Right lobe of liver (tissue), 6 donors: ENCODE measurements around the gene HNRNPA1L2. TPM values are rescaled to one million over a fixed set of nuclear protein-coding genes. Genes with fewer than 3 reads are reported as not detected.
"Not testable (repeated sequence)": the region's sequence is repeated elsewhere in the genome, so short reads cannot be mapped to it uniquely, and the experiment has no call there.

Experiments used
- ATAC-seq, 4 donors: fragments of 200-7000 bp; cut with Tn5 transposase; one replicate each; pipeline ENCODE4 v1.9.1; 2020; ENCODE audit warnings: mild to moderate bottlenecking in 4 of 4, moderate library complexity in 4 of 4
- DNase-seq, 3 donors: peaks; one replicate each; pipeline ENCODE4 v3.0.0-alpha.2; 2020
- H3K27ac ChIP-seq, 3 donors: fragments of 200-600 bp; one replicate each; pipeline ENCODE4 v1.8.0; 2022
- H3K27me3 ChIP-seq, 2 donors: fragments of 200-600 bp; one replicate each; pipeline ENCODE4 v1.8.0; 2022
- H3K36me3 ChIP-seq, 4 donors: fragments of 200-600 bp; sonication (generic) in 1 of 4; one replicate each; pipeline versions ENCODE4 v1.5.1 to v1.8.0; 2017 to 2022; ENCODE audit warnings: control low read depth in 1 of 4
- H3K4me1 ChIP-seq, 4 donors: fragments of 200-600 bp; sonication (generic) in 1 of 4; one replicate each; pipeline versions ENCODE4 v1.5.1 to v1.8.0; 2017 to 2022; ENCODE audit warnings: control low read depth in 1 of 4
- H3K4me3 ChIP-seq, 3 donors: fragments of 200-600 bp; one replicate each; pipeline ENCODE4 v1.8.0; 2022
- H3K9me3 ChIP-seq, 4 donors: fragments of 200-600 bp; sonication (generic) in 1 of 4; one replicate each; pipeline versions ENCODE4 v1.5.1 to v1.8.0; 2017 to 2022; ENCODE audit warnings: control low read depth in 1 of 4
- CTCF ChIP-seq, 4 donors: fragments of 200-600 bp in 3 of 4; fragments of 450-650 bp in 1 of 4; IDR thresholded peaks; one replicate each; pipeline versions ENCODE4 v1.5.1 to v1.8.0; 2016 to 2022; ENCODE audit warnings: antibody characterized with exemption in 4 of 4, mild to moderate bottlenecking in 2 of 4
- POLR2A ChIP-seq: fragments of 450-650 bp; IDR thresholded peaks from one replicate; pipeline ENCODE4 v1.6.1; 2017; ENCODE audit warnings: antibody characterized with exemption, mild to moderate bottlenecking
- WGBS: methylation state at CpG from one replicate; pipeline ENCODE4 v1.1.6; 2018; ENCODE audit warnings: low coverage, low lambda C conversion rate; ENCODE audit not compliant: insufficient coverage; ENCODE audit errors: missing lambda C conversion rate; 5-methylcytosine and 5-hydroxymethylcytosine counted together
- intact Hi-C, 2 donors: fragments of 100-400 bp; cut with DNase I; formaldehyde crosslinking; loops; one replicate each; pipeline versions ENCODE4 v1.11.2 to v1.14.1; 2022
- long read RNA-seq: library from polyadenylated mRNA; unstranded; transcript quantifications from one replicate; pipeline ENCODE4 v2.0.0, GENCODE V29; 2019
- total RNA-seq, 6 experiments: library from RNA; depleted of rRNA in 2 of 6; stranded (reverse); fragments of >200 nt in 2 of 6; fragmentation: NEBNext Ultra II Directional in 3 of 6; extraction: Animal tissue kit (Norgen Biotek cat#: 25700) in 3 of 6; gene quantifications; one replicate each; pipeline versions ENCODE4 v1.1.0 to v1.2.4, GENCODE V29; 2016 to 2023
- donor health status: DM: no; HTN: yes; CAD: no.
- donor health status: DM: no; HTN: no; CAD: no.
- donor health status: DM: no; HTN: no; CAD: no.
- donor health status: DM: no; HTN: yes; CAD: no.
- donor health status: DM: no; HTN: yes; CAD: no.

HNRNPA1L2 gene
- total RNA-seq = 1 to 10 TPM in 5 of 6 experiments, under 1 TPM in 1; 0.31 to 1.9 (median 1.2) TPM
- long read RNA-seq = 0 reads

GRCh38 chr13:52642131-52642530 lies at the start of gene HNRNPA1L2:
HNRNPA1L2 (plus strand) TSS chr13:52642431; CDS start chr13:52642493, 62 bp downstream.
- Histone ChIP-seq H3K27ac (no peak within 1 kb of the TSS), H3K4me1 (no peaks in the 10 kb centered on the region), H3K27me3 (no peaks in the 10 kb centered on the region), H3K9me3 (no peaks in the 10 kb centered on the region), H3K36me3 (peaks cover 0 to 3% (median 0%) of the 10 kb centered on the region in 4 donors), H3K4me3 (no peak within 1 kb of the TSS)
- DNase-seq (no peak), ATAC-seq (no peak)
- WGBS = 90% methylated on average over 2 of the region's 7 CpGs
- intact Hi-C loops = no loop called here
- TF ChIP-seq CTCF (IDR thresholded peaks at IDR 0.05) = no peak
- no peak for TF ChIP-seq POLR2A

GRCh38 chr13:52593175-52593574 lies 49.1 kb upstream of the HNRNPA1L2 start:
- intact Hi-C loops, DNase-seq, H3K9me3 ChIP-seq, H3K4me3 ChIP-seq, H3K4me1 ChIP-seq, ATAC-seq, H3K27ac ChIP-seq, H3K27me3 ChIP-seq, H3K36me3 ChIP-seq: not testable (repeated sequence)
- 80% methylated on average over 1 of the region's 3 CpGs for WGBS

- H3K4me1 ChIP-seq, intact Hi-C loops, DNase-seq, ATAC-seq, H3K36me3 ChIP-seq, H3K27ac ChIP-seq, H3K9me3 ChIP-seq, H3K27me3 ChIP-seq, H3K4me3 ChIP-seq: not testable (repeated sequence)
- WGBS = 61% methylated on average over 3 of the region's 3 CpGs
These were observed 48.4 kb upstream of the HNRNPA1L2 start for GRCh38 chr13:52593812-52594211.

GRCh38 chr13:52594295-52594694 lies 47.9 kb upstream of the HNRNPA1L2 start:
- ATAC-seq, H3K27ac ChIP-seq, intact Hi-C loops, H3K4me3 ChIP-seq, H3K4me1 ChIP-seq, H3K27me3 ChIP-seq, H3K36me3 ChIP-seq, DNase-seq, H3K9me3 ChIP-seq: not testable (repeated sequence)
- 33% methylated on average over 1 of the region's 7 CpGs for WGBS

- no peak for DNase-seq
- WGBS = no CpG with 5 or more reads among the region's 4 CpGs
- H3K4me3 ChIP-seq = no peak overlapping the region
- H3K36me3 ChIP-seq = no peaks in the 10 kb centered on the region
- intact Hi-C loops = no loop called here
- peaks cover 0 to 12% (median 0%) of the 10 kb centered on the region in 4 donors for H3K4me1 ChIP-seq
- H3K9me3 ChIP-seq = no peaks in the 10 kb centered on the region
- no peak overlapping the region for H3K27ac ChIP-seq
- no peak for ATAC-seq
- TF ChIP-seq CTCF (IDR thresholded peaks at IDR 0.05) (no peak), POLR2A (no peak)
- no peaks in the 10 kb centered on the region for H3K27me3 ChIP-seq
These were observed 44.6 kb upstream of the HNRNPA1L2 start for GRCh38 chr13:52597676-52598075.

- TF ChIP-seq POLR2A = no peak
- no peak for TF ChIP-seq CTCF (IDR thresholded peaks at IDR 0.05)
- no peaks in the 10 kb centered on the region for H3K36me3 ChIP-seq
- intact Hi-C loops = no loop called here
- no peak for DNase-seq
- no peaks in the 10 kb centered on the region for H3K9me3 ChIP-seq
- WGBS = 15% methylated on average over 11 of the region's 13 CpGs
- peak overlapping the region; percentile 25 to 50 (median 46) for H3K4me3 ChIP-seq
- peaks cover 0 to 12% (median 0%) of the 10 kb centered on the region in 4 donors for H3K4me1 ChIP-seq
- no peaks in the 10 kb centered on the region for H3K27me3 ChIP-seq
- peak overlapping the region in 2 of 3 donors; percentile 24 to 34 for H3K27ac ChIP-seq
- peak in 3 of 4 donors; percentile 27 to 37 (median 36) for ATAC-seq
These were observed 43.0 kb upstream of the HNRNPA1L2 start for GRCh38 chr13:52599037-52599847.
